H9 (cell line): ENCODE data around the gene NAA15. TPM values are rescaled to one million over a fixed set of nuclear protein-coding genes. Genes with fewer than 3 reads are reported as not detected.
"Not testable (repeated sequence)": the region's sequence is repeated elsewhere in the genome, so short reads cannot be mapped to it uniquely, and the experiment has no call there.

ENCODE experiments used
- DNase-seq: peaks from one replicate; pipeline ENCODE4 v3.0.0-alpha.2; 2017
- H2AFZ ChIP-seq: one replicate; pipeline ENCODE4 v1.6.1; 2013; ENCODE audit warnings: mild to moderate bottlenecking, low read length, control low read depth, moderate library complexity
- H2AK5ac ChIP-seq: 2 replicates; pipeline ENCODE4 v1.6.1; 2013; ENCODE audit warnings: low read length, control low read depth, mixed read lengths; ENCODE audit not compliant: insufficient read length
- H2BK120ac ChIP-seq: one replicate; pipeline ENCODE4 v1.6.1; 2013; ENCODE audit warnings: low read depth, mild to moderate bottlenecking, low read length, control low read depth, inconsistent platforms; ENCODE audit not compliant: poor library complexity, severe bottlenecking
- H2BK12ac ChIP-seq: 2 replicates; pipeline ENCODE4 v1.6.1; 2013; ENCODE audit warnings: low read length, control low read depth, mixed read lengths, low read depth; ENCODE audit not compliant: insufficient read length
- H2BK15ac ChIP-seq: 2 replicates; pipeline ENCODE4 v1.6.1; 2013; ENCODE audit warnings: low read depth, low read length, control low read depth
- H2BK20ac ChIP-seq: one replicate; pipeline ENCODE4 v1.6.1; 2013; ENCODE audit warnings: low read depth, mild to moderate bottlenecking, low read length, control low read depth, inconsistent platforms; ENCODE audit not compliant: poor library complexity, severe bottlenecking
- H2BK5ac ChIP-seq: 2 replicates; pipeline ENCODE4 v1.6.1; 2013; ENCODE audit warnings: low read length, control low read depth, mixed read lengths; ENCODE audit not compliant: insufficient read length
- H3K14ac ChIP-seq: 2 replicates; pipeline ENCODE4 v1.6.1; 2013; ENCODE audit warnings: low read length, control low read depth; ENCODE audit not compliant: insufficient read depth
- H3K18ac ChIP-seq: 2 replicates; pipeline ENCODE4 v1.6.1; 2013; ENCODE audit warnings: low read depth, mild to moderate bottlenecking, mixed read lengths, low read length, control low read depth; ENCODE audit not compliant: insufficient read length
- H3K23ac ChIP-seq: 2 replicates; pipeline ENCODE4 v1.6.1; 2013; ENCODE audit warnings: low read length, control low read depth, mixed read lengths, low read depth; ENCODE audit not compliant: insufficient read length
- H3K23me2 ChIP-seq: 2 replicates; pipeline ENCODE4 v1.6.1; 2013; ENCODE audit warnings: low read depth, mild to moderate bottlenecking, mixed read lengths, low read length, control low read depth; ENCODE audit not compliant: insufficient read length, poor library complexity, severe bottlenecking
- H3K27ac ChIP-seq: 2 replicates; pipeline ENCODE4 v1.5.1; 2013; ENCODE audit warnings: low read length, control low read depth, mixed read lengths, low read depth; ENCODE audit not compliant: insufficient read length
- H3K27me3 ChIP-seq: 2 replicates; pipeline ENCODE4 v1.6.1; 2013; ENCODE audit warnings: low read length, control low read depth, inconsistent platforms; ENCODE audit not compliant: insufficient read depth
- H3K4ac ChIP-seq: 2 replicates; pipeline ENCODE4 v1.6.1; 2013; ENCODE audit warnings: low read depth, mild to moderate bottlenecking, control low read depth, inconsistent platforms, low read length, moderate library complexity
- H3K4me1 ChIP-seq: 2 replicates; pipeline ENCODE4 v1.6.1; 2013; ENCODE audit warnings: low read length, control low read depth, inconsistent platforms; ENCODE audit not compliant: insufficient read depth
- H3K4me2 ChIP-seq: 2 replicates; pipeline ENCODE4 v1.6.1; 2013; ENCODE audit warnings: low read length, control low read depth, mixed read lengths; ENCODE audit not compliant: insufficient read length, insufficient read depth
- H3K56ac ChIP-seq: 2 replicates; pipeline ENCODE4 v1.6.1; 2013; ENCODE audit warnings: low read depth, mild to moderate bottlenecking, mixed read lengths, low read length, control low read depth; ENCODE audit not compliant: insufficient read length
- H3K79me1 ChIP-seq: 2 replicates; pipeline ENCODE4 v1.6.1; 2013; ENCODE audit warnings: low read depth, mild to moderate bottlenecking, moderate library complexity, low read length, control low read depth, inconsistent platforms; ENCODE audit not compliant: insufficient read depth, poor library complexity, severe bottlenecking
- H3K79me2 ChIP-seq: 2 replicates; pipeline ENCODE4 v1.6.1; 2013; ENCODE audit warnings: low read length, control low read depth, inconsistent platforms; ENCODE audit not compliant: insufficient read depth
- H3K9ac ChIP-seq: 2 replicates; pipeline ENCODE4 v1.6.1; 2013; ENCODE audit warnings: low read length, control low read depth, mixed read lengths; ENCODE audit not compliant: insufficient read length; ENCODE audit errors: extremely low read depth
- H3K9me3 ChIP-seq: one replicate; pipeline ENCODE4 v1.6.1; 2013; ENCODE audit warnings: low read depth, low read length, inconsistent platforms; ENCODE audit not compliant: control insufficient read depth
- H3T11ph ChIP-seq: one replicate; pipeline ENCODE4 v1.6.1; 2013; ENCODE audit warnings: mild to moderate bottlenecking, low read length, control low read depth, inconsistent platforms
- H4K20me1 ChIP-seq: one replicate; pipeline ENCODE4 v1.6.1; 2013; ENCODE audit not compliant: control insufficient read depth, insufficient read length, insufficient read depth
- H4K5ac ChIP-seq: 2 replicates; pipeline ENCODE4 v1.6.1; 2013; ENCODE audit warnings: low read depth, mild to moderate bottlenecking, mixed read lengths, low read length, control low read depth; ENCODE audit not compliant: insufficient read length
- H4K8ac ChIP-seq: replicated peaks from 2 replicates; pipeline ENCODE4 v1.6.1; 2013; ENCODE audit warnings: low read length, control low read depth, mixed read lengths, low read depth; ENCODE audit not compliant: insufficient read length
- H4K91ac ChIP-seq: 2 replicates; pipeline ENCODE4 v1.6.1; 2013; ENCODE audit warnings: low read depth, mild to moderate bottlenecking, moderate library complexity, mixed read lengths, low read length, control low read depth; ENCODE audit not compliant: insufficient read length
- H3K27ac Mint-ChIP-seq, 3 experiments: 2 replicates in 2 of 3; 3 replicates in 1 of 3; pipeline ENCODE4 v1.8.0; 2020 to 2021; ENCODE audit warnings: mixed read lengths in 3 of 3, mild to moderate bottlenecking in 1 of 3, moderate library complexity in 1 of 3
- H3K27me3 Mint-ChIP-seq: 2 replicates; pipeline ENCODE4 v1.8.0; 2021; ENCODE audit warnings: low read depth, mild to moderate bottlenecking, moderate library complexity, mixed read lengths
- H3K36me3 Mint-ChIP-seq, 3 experiments: 2 replicates in 2 of 3; 3 replicates in 1 of 3; pipeline ENCODE4 v1.8.0; 2020 to 2021; ENCODE audit warnings: low read depth in 3 of 3, mixed read lengths in 3 of 3; ENCODE audit not compliant: insufficient read depth in 1 of 3
- H3K4me1 Mint-ChIP-seq, 2 experiments: 2 replicates each; pipeline ENCODE4 v1.8.0; 2020; ENCODE audit warnings: mixed read lengths in 2 of 2
- H3K4me3 Mint-ChIP-seq, 2 experiments: 2 replicates in 1 of 2; 3 replicates in 1 of 2; pipeline ENCODE4 v1.8.0; 2020 to 2021; ENCODE audit warnings: mild to moderate bottlenecking in 2 of 2, mixed read lengths in 2 of 2, moderate library complexity in 1 of 2
- H3K9me3 Mint-ChIP-seq, 2 experiments: 2 replicates in 1 of 2; 3 replicates in 1 of 2; pipeline ENCODE4 v1.8.0; 2020; ENCODE audit warnings: mild to moderate bottlenecking in 2 of 2, mixed read lengths in 2 of 2, moderate library complexity in 1 of 2
- WGBS: extraction: QIAGEN DNeasy Blood & Tissue Kit; methylation state at CpG from one replicate; pipeline ENCODE4 v1.1.7; 2013; ENCODE audit warnings: missing lambda C conversion rate, low lambda C conversion rate, mixed read lengths; ENCODE audit not compliant: insufficient read length; ENCODE audit errors: extremely low coverage; 5-methylcytosine and 5-hydroxymethylcytosine counted together
- total RNA-seq: library from RNA; stranded (reverse); gene quantifications from 2 replicates; pipeline ENCODE4 v1.2.1, GENCODE V29; 2021
- TF ChIP-seq, protein P1 (sequence below): fragments of 200-600 bp; sonication (generic); conservative IDR thresholded peaks from 3 replicates; pipeline ENCODE4 v1.8.0; 2021; ENCODE audit warnings: antibody characterized with exemption, mild to moderate bottlenecking

NAA15 gene
- total RNA-seq, 1 experiment from 2014 or later, result 115 TPM

DNA sequence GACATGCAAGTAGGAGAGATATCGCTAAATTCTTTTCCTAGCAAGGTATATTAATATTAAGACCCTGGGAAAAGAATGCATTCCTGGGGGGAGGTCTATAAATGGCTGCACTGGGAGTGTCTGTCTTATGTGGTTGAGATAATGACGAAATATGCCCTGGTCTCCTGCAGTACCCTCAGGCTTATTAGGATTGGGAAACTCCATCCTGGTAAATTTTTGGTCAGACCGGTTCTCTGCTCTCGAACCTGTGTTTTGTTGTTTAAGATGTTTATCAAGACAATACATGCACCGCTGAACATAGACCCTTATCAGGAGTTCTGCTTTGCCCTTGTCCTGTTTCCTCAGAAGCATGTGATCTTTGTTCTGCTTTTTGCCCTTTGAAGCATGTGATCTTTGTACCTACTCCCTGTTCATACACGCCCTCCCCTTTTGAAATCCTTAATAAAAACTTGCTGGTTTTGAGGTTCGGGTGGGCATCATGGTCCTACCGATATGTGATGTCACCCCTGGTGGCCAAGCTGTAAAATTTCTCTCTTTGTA is 113.4 kb downstream of the NAA15 start:
- Mint-ChIP-seq H3K9me3 (peaks cover 19 to 24% of the 10 kb centered on the region in 2 experiments), H3K36me3 (peaks cover 23 to 26% (median 23%) of the 10 kb centered on the region in 3 experiments)
- not testable (repeated sequence) for H3K27ac ChIP-seq, H3K18ac ChIP-seq, H2AFZ ChIP-seq, H3K27ac Mint-ChIP-seq, H4K5ac ChIP-seq, H3K56ac ChIP-seq, H3K9me3 ChIP-seq, H2BK5ac ChIP-seq, H4K91ac ChIP-seq, H2BK15ac ChIP-seq, H3K4me1 Mint-ChIP-seq, H3K14ac ChIP-seq, H3K27me3 ChIP-seq, H3K27me3 Mint-ChIP-seq, DNase-seq, H3K23me2 ChIP-seq, H3K4me2 ChIP-seq, H3K79me2 ChIP-seq, H3K4me3 Mint-ChIP-seq, H2BK20ac ChIP-seq, H3K79me1 ChIP-seq, H4K8ac ChIP-seq, H3K4ac ChIP-seq, H3T11ph ChIP-seq, H3K23ac ChIP-seq, H4K20me1 ChIP-seq, H2BK12ac ChIP-seq, H3K9ac ChIP-seq, H2AK5ac ChIP-seq, H3K4me1 ChIP-seq, H2BK120ac ChIP-seq
- WGBS, result no CpG with 5 or more reads among the region's 8 CpGs
- TF ChIP-seq, protein P1, sequence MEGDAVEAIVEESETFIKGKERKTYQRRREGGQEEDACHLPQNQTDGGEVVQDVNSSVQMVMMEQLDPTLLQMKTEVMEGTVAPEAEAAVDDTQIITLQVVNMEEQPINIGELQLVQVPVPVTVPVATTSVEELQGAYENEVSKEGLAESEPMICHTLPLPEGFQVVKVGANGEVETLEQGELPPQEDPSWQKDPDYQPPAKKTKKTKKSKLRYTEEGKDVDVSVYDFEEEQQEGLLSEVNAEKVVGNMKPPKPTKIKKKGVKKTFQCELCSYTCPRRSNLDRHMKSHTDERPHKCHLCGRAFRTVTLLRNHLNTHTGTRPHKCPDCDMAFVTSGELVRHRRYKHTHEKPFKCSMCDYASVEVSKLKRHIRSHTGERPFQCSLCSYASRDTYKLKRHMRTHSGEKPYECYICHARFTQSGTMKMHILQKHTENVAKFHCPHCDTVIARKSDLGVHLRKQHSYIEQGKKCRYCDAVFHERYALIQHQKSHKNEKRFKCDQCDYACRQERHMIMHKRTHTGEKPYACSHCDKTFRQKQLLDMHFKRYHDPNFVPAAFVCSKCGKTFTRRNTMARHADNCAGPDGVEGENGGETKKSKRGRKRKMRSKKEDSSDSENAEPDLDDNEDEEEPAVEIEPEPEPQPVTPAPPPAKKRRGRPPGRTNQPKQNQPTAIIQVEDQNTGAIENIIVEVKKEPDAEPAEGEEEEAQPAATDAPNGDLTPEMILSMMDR, result 0 out of 3 replicates have a peak, but pooled peaks have one; percentile 10
